ENCODE measurements around the gene GTF2IRD1. TPM values are rescaled to one million over a fixed set of nuclear protein-coding genes. Genes with fewer than 3 reads are reported as not detected.

Gene GTF2IRD1
- total and polyA plus RNA-seq, 2 of the 13 experiments (the other 11 are each of a cell fraction or from before 2014, with no cell fraction given): 16.5 to 26.7 TPM

DNA sequence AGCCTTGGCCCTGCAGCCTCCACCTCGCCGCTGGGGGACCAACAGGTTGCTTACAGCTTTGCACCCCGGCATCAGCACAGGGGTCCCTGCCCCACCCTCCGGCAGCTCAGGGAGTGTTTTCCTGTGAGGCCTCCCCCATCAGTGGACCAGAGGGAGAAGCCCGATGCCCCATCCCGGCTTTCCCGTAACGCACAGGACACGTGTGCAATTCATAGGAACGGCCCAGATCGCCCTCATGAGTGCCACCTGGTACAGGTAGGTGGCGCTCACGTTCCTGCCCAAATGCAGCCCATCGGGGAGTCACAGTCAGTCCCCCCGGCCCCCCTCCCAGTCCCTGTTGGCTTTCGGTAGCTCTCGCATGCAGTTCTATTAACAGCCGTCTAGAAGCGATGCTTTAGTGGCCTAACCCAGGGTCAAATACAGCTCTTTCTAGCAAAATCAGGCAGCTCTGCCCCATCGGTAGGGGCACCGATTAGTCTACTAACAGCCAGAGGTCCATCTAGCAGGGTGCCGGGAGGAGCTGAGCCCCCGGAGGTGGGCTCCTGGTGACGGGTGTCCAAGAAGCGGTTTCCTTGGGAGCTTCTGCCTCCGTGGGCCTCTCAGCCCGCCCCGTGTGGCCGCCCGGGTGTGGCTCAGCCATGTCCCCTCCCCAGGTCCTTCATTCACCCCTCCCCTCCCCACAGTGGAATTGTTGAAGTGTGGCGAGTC, 48.4 kb upstream of the GTF2IRD1 start (continued):
- TF ChIP-seq, protein P1, sequence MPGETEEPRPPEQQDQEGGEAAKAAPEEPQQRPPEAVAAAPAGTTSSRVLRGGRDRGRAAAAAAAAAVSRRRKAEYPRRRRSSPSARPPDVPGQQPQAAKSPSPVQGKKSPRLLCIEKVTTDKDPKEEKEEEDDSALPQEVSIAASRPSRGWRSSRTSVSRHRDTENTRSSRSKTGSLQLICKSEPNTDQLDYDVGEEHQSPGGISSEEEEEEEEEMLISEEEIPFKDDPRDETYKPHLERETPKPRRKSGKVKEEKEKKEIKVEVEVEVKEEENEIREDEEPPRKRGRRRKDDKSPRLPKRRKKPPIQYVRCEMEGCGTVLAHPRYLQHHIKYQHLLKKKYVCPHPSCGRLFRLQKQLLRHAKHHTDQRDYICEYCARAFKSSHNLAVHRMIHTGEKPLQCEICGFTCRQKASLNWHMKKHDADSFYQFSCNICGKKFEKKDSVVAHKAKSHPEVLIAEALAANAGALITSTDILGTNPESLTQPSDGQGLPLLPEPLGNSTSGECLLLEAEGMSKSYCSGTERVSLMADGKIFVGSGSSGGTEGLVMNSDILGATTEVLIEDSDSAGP (CRISPR knock-in tag; IDR thresholded peaks at IDR 0.05; ENCODE audit: borderline replicate concordance): peak; percentile 11; the same call in 1 of the 2 replicates
- TF ChIP-seq AGO2 (optimal IDR thresholded peaks at IDR 0.05; ENCODE audit: low read depth, low read length): peak; percentile 65

DNA sequence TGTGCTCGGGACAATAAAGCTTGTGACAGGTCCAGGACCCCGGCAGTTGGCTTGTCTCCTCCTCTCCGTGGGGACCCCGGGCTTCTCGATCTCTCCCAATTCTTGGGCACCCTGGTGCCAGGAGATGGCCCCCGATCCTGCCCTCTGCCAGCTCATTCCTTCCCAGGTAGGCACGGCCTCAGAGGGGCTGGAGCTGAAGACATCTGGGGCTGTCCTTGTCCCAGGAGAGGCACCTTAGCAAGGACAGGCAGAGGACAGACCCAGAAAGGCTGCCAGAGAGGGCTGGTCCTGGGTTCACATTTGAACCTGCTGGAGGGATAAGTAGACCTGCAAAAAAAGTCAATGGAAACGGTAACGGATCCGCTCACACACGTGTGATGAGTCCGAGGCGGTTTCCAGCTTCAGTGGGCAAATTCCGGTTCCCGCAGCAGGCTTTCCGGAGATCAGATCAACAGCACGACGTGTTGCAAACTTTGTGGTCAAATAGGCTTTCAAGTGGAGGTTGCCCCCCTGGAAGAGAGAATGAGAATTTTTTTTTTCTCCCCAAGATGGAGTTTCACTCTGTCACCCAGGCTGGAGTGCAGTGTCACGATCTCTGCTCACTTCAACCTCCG, 47.7 kb upstream of the GTF2IRD1 start:
- no peak for TF ChIP-seq ZNF546 (CRISPR knock-in tag; conservative IDR thresholded peaks at IDR 0.05)
- 0 out of 2 replicates have a peak, but pooled peaks have one; percentile 38 for TF ChIP-seq POLR2G (IDR thresholded peaks at IDR 0.05; ENCODE audit: low read depth, low read length)
- no peak for TF ChIP-seq GABPA (IDR thresholded peaks at IDR 0.05; ENCODE audit: low read depth, low read length)
- peak; percentile 15; the same call in 1 of the 2 replicates for TF ChIP-seq GABPA (CRISPR knock-in tag; IDR thresholded peaks at IDR 0.05; ENCODE audit: low read depth)
- peak; percentile 50 for TF ChIP-seq RBM22 (optimal IDR thresholded peaks at IDR 0.05; ENCODE audit: low read length)
- peak; percentile 25; the same call in 1 of the 2 replicates for TF ChIP-seq KDM2A (CRISPR knock-in tag; IDR thresholded peaks at IDR 0.05; ENCODE audit: borderline replicate concordance, low read depth)
- 0 out of 2 replicates have a peak, but pooled peaks have one; percentile 5 for TF ChIP-seq PCBP1 (IDR thresholded peaks at IDR 0.05; ENCODE audit: borderline replicate concordance, low read depth, low read length)
- 0 out of 2 replicates have a peak, but pooled peaks have one; percentile 31 for TF ChIP-seq ZC3H13 (CRISPR knock-in tag; IDR thresholded peaks at IDR 0.05)
- TF ChIP-seq, protein P2, sequence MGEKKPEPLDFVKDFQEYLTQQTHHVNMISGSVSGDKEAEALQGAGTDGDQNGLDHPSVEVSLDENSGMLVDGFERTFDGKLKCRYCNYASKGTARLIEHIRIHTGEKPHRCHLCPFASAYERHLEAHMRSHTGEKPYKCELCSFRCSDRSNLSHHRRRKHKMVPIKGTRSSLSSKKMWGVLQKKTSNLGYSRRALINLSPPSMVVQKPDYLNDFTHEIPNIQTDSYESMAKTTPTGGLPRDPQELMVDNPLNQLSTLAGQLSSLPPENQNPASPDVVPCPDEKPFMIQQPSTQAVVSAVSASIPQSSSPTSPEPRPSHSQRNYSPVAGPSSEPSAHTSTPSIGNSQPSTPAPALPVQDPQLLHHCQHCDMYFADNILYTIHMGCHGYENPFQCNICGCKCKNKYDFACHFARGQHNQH (CRISPR knock-in tag; IDR thresholded peaks at IDR 0.05): no peak
- BruUV-seq (replicated peaks): no TSS peak
- Histone ChIP-seq H4K20me1 (ENCODE audit: insufficient read depth, low read length) (no peaks in the 10 kb centered on the region), H3K27me3 (ENCODE audit: control insufficient read depth in 1 of 2, insufficient read depth in 2 of 2, low read length in 2 of 2) (no peaks in the 10 kb centered on the region), H3K27ac (ENCODE audit: extremely low read length, insufficient read depth, low read length) (no peak overlapping the region), H3K9ac (ENCODE audit: insufficient read depth, low read depth, low read length) (no peak overlapping the region), H3K4me1 (ENCODE audit: insufficient read depth, low read length) (no peaks in the 10 kb centered on the region), H3K4me3 (replicated peaks in 1 of 3; ENCODE audit: insufficient read depth in 1 of 3, low read depth in 2 of 3, low read length in 3 of 3) (no peak overlapping the region), H2AFZ (ENCODE audit: low read length) (no peak overlapping the region), H3K9me3 (ENCODE audit: low read length) (no peaks in the 10 kb centered on the region), H3K36me3 (replicated peaks in 1 of 2; ENCODE audit: control insufficient read depth in 1 of 2, insufficient read depth in 2 of 2, low read length in 2 of 2) (peaks cover 0 to 18% of the 10 kb centered on the region in 2 experiments; a peak in 3 of 5 replicates), H3K4me2 (ENCODE audit: low read depth, low read length) (no peak overlapping the region), H3K79me2 (ENCODE audit: insufficient read depth, low read length) (no peaks in the 10 kb centered on the region)
- in situ Hi-C loops (cut with HindIII; ENCODE audit: extremely low pct_ligation_motif_present, low pct_unique_long_range_greater_than_20kb): loop anchor here (10.0 kb wide), 1 partner anchor 341 kb away; no protein-coding TSS in a partner anchor
- ATAC-seq (no peak), DNase-seq (ENCODE audit: low spot score) (no peak), FAIRE-seq (no peak)
- ChIA-PET POLR2A (no interaction called here), CTCF (ENCODE audit: low intra/inter-chr PET ratio, low total read pairs) (no interaction called here)
- intact Hi-C loops (cut with micrococcal nuclease; ENCODE audit: unreplicated experiment): no loop called here
- WGBS (ENCODE audit: low lambda C conversion rate): 70% methylated on average over 20 of the region's 20 CpGs
